Astrocyte (in vitro differentiated cells and primary cell): ENCODE data around the gene YPEL1. TPM values are rescaled to one million over a fixed set of nuclear protein-coding genes. Genes with fewer than 3 reads are reported as not detected.
"Not testable (repeated sequence)": the region's sequence is repeated elsewhere in the genome, so short reads cannot be mapped to it uniquely, and the experiment has no call there.

Experiments used
- DNase-seq: peaks from one replicate; pipeline ENCODE4 v3.0.0-alpha.2; 2010; ENCODE audit warnings: low read depth
- FAIRE-seq: peaks from 2 replicates; lab custom pipeline; 2011; peaks lifted over from hg19 to GRCh38; lab: Jason Lieb, UNC
- H2AFZ ChIP-seq: 2 replicates; pipeline ENCODE4 v1.6.0; 2012; ENCODE audit warnings: low read depth, low read length, inconsistent platforms
- H3K27ac ChIP-seq: 2 replicates; pipeline ENCODE4 v1.5.1; 2011; ENCODE audit warnings: low read depth, low read length, inconsistent platforms
- H3K27me3 ChIP-seq: 2 replicates; pipeline ENCODE4 v1.6.0; 2011; ENCODE audit warnings: low read length, inconsistent platforms; ENCODE audit not compliant: insufficient read depth
- H3K36me3 ChIP-seq: 2 replicates; pipeline ENCODE4 v1.5.1; 2011; ENCODE audit warnings: low read length, inconsistent platforms; ENCODE audit not compliant: insufficient read depth
- H3K4me1 ChIP-seq: 2 replicates; pipeline ENCODE4 v1.5.1; 2011; ENCODE audit warnings: low read length, inconsistent platforms; ENCODE audit not compliant: insufficient read depth
- H3K4me2 ChIP-seq: 2 replicates; pipeline ENCODE4 v1.6.0; 2012; ENCODE audit warnings: low read length, inconsistent platforms
- H3K4me3 ChIP-seq: 2 replicates; pipeline ENCODE4 v1.5.1; 2011; ENCODE audit warnings: low read depth, mild to moderate bottlenecking, low read length, inconsistent platforms; ENCODE audit not compliant: insufficient read depth
- H3K79me2 ChIP-seq: 2 replicates; pipeline ENCODE4 v1.6.0; 2012; ENCODE audit warnings: mild to moderate bottlenecking, low read length, inconsistent platforms; ENCODE audit not compliant: insufficient read depth
- H3K9ac ChIP-seq: 2 replicates; pipeline ENCODE4 v1.6.0; 2012; ENCODE audit warnings: mild to moderate bottlenecking, low read length, inconsistent platforms
- H3K9me3 ChIP-seq: 2 replicates; pipeline ENCODE4 v1.5.1; 2012; ENCODE audit warnings: low read depth, mild to moderate bottlenecking, low read length, inconsistent platforms; ENCODE audit not compliant: insufficient read depth
- H4K20me1 ChIP-seq: 2 replicates; pipeline ENCODE4 v1.6.0; 2012; ENCODE audit warnings: low read length, inconsistent platforms; ENCODE audit not compliant: insufficient read depth
- H3K27ac Mint-ChIP-seq: one replicate; pipeline ENCODE4 v1.8.0; 2021; ENCODE audit warnings: mild to moderate bottlenecking, mixed read lengths; ENCODE audit not compliant: unreplicated experiment
- H3K27me3 Mint-ChIP-seq: one replicate; pipeline ENCODE4 v1.8.0; 2021; ENCODE audit warnings: low read depth, mixed read lengths; ENCODE audit not compliant: unreplicated experiment
- H3K36me3 Mint-ChIP-seq: one replicate; pipeline ENCODE4 v1.8.0; 2021; ENCODE audit warnings: low read depth, mixed read lengths; ENCODE audit not compliant: unreplicated experiment
- H3K4me1 Mint-ChIP-seq: one replicate; pipeline ENCODE4 v1.8.0; 2021; ENCODE audit warnings: low read depth, mixed read lengths; ENCODE audit not compliant: unreplicated experiment
- H3K4me3 Mint-ChIP-seq: one replicate; pipeline ENCODE4 v1.8.0; 2021; ENCODE audit warnings: mild to moderate bottlenecking, moderate library complexity, mixed read lengths; ENCODE audit not compliant: unreplicated experiment
- H3K9me3 Mint-ChIP-seq: one replicate; pipeline ENCODE4 v1.8.0; 2021; ENCODE audit warnings: mild to moderate bottlenecking, mixed read lengths; ENCODE audit not compliant: unreplicated experiment
- EZH2 ChIP-seq: IDR thresholded peaks from 2 replicates; pipeline ENCODE4 v1.6.1; 2012; ENCODE audit warnings: mild to moderate bottlenecking, low read length, inconsistent platforms; ENCODE audit not compliant: insufficient read depth
- total RNA-seq: library from RNA; stranded (reverse); gene quantifications from 2 replicates; pipeline ENCODE4 v1.2.1, GENCODE V29; 2021
- TF ChIP-seq, protein P1 (sequence below): IDR thresholded peaks from 2 replicates; pipeline ENCODE4 v1.5.1; 2011; ENCODE audit warnings: low read depth, mild to moderate bottlenecking, inconsistent platforms, low read length, moderate library complexity; ENCODE audit not compliant: insufficient read depth

Gene YPEL1
- total RNA-seq, 1 donor from 2014 or later, result 0.86 TPM

DNA sequence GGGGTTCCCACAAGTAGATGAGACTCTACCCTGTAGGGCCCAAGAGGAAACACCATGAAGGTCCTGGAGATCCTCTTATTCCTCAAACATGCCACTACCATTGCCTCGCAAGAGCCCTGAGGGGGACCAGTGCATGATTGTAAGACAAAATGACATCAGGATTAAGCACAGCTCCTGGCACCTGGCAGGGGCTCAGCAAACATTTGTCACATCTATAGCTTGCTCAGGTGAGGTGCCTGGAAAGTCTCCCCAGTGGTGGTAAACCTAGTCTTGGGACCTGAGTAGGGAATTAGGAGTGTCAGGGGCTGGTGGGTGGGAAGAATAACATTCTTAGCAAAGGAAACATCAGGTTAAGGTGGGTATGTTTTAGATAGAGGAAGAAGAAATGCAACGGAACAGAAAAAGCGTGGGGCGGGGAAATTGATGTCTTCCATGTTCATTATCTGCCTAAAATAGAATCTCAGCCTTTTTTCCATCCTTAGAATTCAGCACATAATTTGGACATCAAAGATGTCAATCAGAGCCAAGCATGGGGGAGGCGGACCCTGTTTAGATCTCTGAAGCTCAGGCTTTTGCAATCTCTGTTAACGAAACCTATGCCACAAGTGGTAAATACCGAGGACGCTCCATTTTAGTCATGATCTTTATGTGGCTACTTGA is 924 bp downstream of the YPEL1 start:
- H3K27me3 ChIP-seq, result no peaks in the 10 kb centered on the region
- no peaks in the 10 kb centered on the region for H4K20me1 ChIP-seq
- H3K9me3 ChIP-seq, result no peaks in the 10 kb centered on the region
- DNase-seq, result no peak
- TF ChIP-seq, protein P1, sequence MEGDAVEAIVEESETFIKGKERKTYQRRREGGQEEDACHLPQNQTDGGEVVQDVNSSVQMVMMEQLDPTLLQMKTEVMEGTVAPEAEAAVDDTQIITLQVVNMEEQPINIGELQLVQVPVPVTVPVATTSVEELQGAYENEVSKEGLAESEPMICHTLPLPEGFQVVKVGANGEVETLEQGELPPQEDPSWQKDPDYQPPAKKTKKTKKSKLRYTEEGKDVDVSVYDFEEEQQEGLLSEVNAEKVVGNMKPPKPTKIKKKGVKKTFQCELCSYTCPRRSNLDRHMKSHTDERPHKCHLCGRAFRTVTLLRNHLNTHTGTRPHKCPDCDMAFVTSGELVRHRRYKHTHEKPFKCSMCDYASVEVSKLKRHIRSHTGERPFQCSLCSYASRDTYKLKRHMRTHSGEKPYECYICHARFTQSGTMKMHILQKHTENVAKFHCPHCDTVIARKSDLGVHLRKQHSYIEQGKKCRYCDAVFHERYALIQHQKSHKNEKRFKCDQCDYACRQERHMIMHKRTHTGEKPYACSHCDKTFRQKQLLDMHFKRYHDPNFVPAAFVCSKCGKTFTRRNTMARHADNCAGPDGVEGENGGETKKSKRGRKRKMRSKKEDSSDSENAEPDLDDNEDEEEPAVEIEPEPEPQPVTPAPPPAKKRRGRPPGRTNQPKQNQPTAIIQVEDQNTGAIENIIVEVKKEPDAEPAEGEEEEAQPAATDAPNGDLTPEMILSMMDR, result no peak
- TF ChIP-seq EZH2, result no peak
- Mint-ChIP-seq H3K27ac (no peak overlapping the region), H3K9me3 (no peaks in the 10 kb centered on the region), H3K4me1 (no peaks in the 10 kb centered on the region), H3K27me3 (peaks cover 18% of the 10 kb centered on the region), H3K36me3 (no peaks in the 10 kb centered on the region), H3K4me3 (peak overlapping the region; percentile 86)
- no peaks in the 10 kb centered on the region for H3K79me2 ChIP-seq
- H3K4me2 ChIP-seq, result peak overlapping the region; percentile 86
- no peak overlapping the region for H3K27ac ChIP-seq
- H2AFZ ChIP-seq, result peak overlapping the region; percentile 77
- peaks cover 2% of the 10 kb centered on the region for H3K4me1 ChIP-seq
- H3K9ac ChIP-seq, result peak overlapping the region; percentile 71
- peak overlapping the region; percentile 61 for H3K4me3 ChIP-seq
- no peaks in the 10 kb centered on the region for H3K36me3 ChIP-seq
- FAIRE-seq, result no peak

DNA sequence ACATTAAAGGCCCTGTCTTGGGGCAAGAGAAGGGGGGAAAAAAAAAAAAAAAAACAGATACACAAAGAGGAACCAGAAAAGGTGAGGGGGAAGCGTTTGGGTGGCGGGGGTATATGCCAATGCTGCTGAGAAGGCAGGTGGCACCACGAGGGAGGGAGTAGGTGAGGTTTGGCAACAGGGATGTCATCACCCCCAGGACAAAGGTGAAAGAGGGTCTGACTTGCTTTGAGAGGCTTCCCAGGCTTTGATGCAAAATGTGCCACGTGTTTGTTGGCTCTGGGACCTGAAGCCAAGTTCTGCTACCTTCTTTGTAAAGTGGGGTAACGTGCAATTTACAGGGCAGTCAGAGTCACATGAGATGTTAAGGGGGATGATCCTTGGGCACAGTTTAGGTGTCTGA is 4.1 kb downstream of the YPEL1 start:
- H3K36me3 Mint-ChIP-seq, result no peaks in the 10 kb centered on the region
- DNase-seq (no peak), FAIRE-seq (no peak)
- H3K4me1 ChIP-seq, result peaks cover 2% of the 10 kb centered on the region
- H3K36me3 ChIP-seq, result no peaks in the 10 kb centered on the region
- no peaks in the 10 kb centered on the region for H3K9me3 ChIP-seq
- no peak overlapping the region for H3K4me3 ChIP-seq
- no peaks in the 10 kb centered on the region for H3K27me3 ChIP-seq
- no peak overlapping the region for H3K4me3 Mint-ChIP-seq
- H3K4me2 ChIP-seq, result no peak overlapping the region
- H3K27ac ChIP-seq, result no peak overlapping the region
- H2AFZ ChIP-seq, result no peak overlapping the region
- no peak overlapping the region for H3K9ac ChIP-seq
- no peaks in the 10 kb centered on the region for H3K4me1 Mint-ChIP-seq
- no peak overlapping the region for H3K27ac Mint-ChIP-seq
- H3K27me3 Mint-ChIP-seq, result peaks cover 18% of the 10 kb centered on the region
- TF ChIP-seq, protein P1, result no peak
- TF ChIP-seq EZH2, result no peak
- no peaks in the 10 kb centered on the region for H3K79me2 ChIP-seq
- H4K20me1 ChIP-seq, result no peaks in the 10 kb centered on the region
- H3K9me3 Mint-ChIP-seq, result no peaks in the 10 kb centered on the region

DNA sequence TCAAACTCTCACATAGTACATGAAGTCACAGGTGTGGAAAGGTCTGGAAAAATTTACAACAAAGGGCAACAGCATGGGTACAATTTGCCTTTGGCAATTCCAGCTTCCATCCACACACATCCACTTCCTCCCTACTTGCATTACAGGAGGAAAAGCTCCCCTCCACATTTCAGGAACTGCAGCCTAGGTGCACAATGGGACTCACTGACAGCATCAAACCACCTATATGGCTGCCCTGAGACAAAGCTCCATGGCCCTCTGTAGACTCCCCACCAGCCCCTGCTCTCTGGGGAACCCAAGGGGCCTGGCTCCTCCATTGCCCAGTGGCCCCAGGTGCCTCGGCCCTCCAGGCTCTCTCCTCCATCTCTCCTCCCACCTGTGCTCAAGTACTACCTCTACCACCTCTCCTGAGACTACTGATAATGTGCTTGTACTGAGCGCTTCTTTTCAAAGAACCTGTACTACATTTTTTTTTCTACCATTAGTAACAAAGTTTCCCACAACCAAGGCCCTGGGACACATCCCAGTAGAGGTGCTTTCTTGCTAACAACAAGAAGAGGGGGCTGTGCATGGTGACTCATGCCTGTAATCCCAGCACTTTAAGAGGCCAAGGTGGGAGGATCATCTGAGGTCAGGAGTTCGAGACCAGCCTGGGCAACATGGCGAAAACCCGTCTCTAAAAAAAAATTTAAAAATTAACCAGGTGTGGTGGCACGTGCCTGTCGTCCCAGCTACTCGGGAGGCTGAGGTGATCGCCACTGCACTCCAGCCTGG is 4.9 kb downstream of the YPEL1 start:
- TF ChIP-seq, protein P1, result no peak
- no peak for TF ChIP-seq EZH2
- no peak overlapping the region for H2AFZ ChIP-seq
- H4K20me1 ChIP-seq, result no peaks in the 10 kb centered on the region
- no peaks in the 10 kb centered on the region for H3K27me3 ChIP-seq
- Mint-ChIP-seq H3K27me3 (peaks cover 18% of the 10 kb centered on the region), H3K27ac (no peak overlapping the region), H3K9me3 (no peaks in the 10 kb centered on the region), H3K4me3 (no peak overlapping the region), H3K4me1 (no peaks in the 10 kb centered on the region), H3K36me3 (no peaks in the 10 kb centered on the region)
- no peak for FAIRE-seq
- H3K4me2 ChIP-seq, result no peak overlapping the region
- H3K9ac ChIP-seq, result no peak overlapping the region
- no peaks in the 10 kb centered on the region for H3K36me3 ChIP-seq
- no peaks in the 10 kb centered on the region for H3K9me3 ChIP-seq
- no peak for DNase-seq
- H3K79me2 ChIP-seq, result no peaks in the 10 kb centered on the region
- H3K27ac ChIP-seq, result no peak overlapping the region
- no peak overlapping the region for H3K4me3 ChIP-seq
- H3K4me1 ChIP-seq, result no peaks in the 10 kb centered on the region

DNA sequence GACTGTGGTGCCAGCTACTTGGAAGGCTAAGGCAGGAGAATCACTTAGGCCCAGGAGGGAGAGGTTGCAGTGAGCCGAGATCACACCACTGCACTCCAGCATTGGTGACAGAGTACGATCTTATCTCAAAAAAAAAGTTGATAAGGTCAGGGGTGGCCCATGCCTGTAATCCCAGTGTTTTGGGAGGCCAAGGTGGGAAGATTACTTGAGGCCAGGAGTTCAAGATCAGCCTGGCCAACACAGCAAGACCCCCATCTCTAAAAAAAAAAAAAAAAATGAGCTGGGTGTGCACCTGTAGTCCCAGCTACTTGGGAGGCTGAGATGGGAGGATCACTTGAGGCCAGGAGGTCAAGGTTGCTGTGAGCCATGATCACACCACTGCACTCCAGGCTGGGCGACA is 6.4 kb downstream of the YPEL1 start:
- H3K36me3 Mint-ChIP-seq, H3K4me3 ChIP-seq, H3K27ac ChIP-seq, H3K9me3 ChIP-seq, H3K4me1 Mint-ChIP-seq, H3K4me2 ChIP-seq, H3K4me3 Mint-ChIP-seq, H3K4me1 ChIP-seq, FAIRE-seq, H3K9ac ChIP-seq, H3K36me3 ChIP-seq, H3K9me3 Mint-ChIP-seq, H3K27ac Mint-ChIP-seq, H2AFZ ChIP-seq, H3K79me2 ChIP-seq, H3K27me3 ChIP-seq, H4K20me1 ChIP-seq, DNase-seq: not testable (repeated sequence)
- peaks cover 17% of the 10 kb centered on the region for H3K27me3 Mint-ChIP-seq
